Uterus (tissue), 4 donors: ENCODE data around the gene FES. TPM values are rescaled to one million over a fixed set of nuclear protein-coding genes. Genes with fewer than 3 reads are reported as not detected.

Experiments used
- DNase-seq, 2 donors: peaks; one replicate each; pipeline ENCODE4 v3.0.0-alpha.2; 2019 to 2020
- H3K27ac ChIP-seq, 2 donors: fragments of 200-600 bp; sonication (generic); 1 replicate in 1 of 2; 2 replicates in 1 of 2; pipeline ENCODE4 v1.5.1; 2016 to 2018
- H3K27me3 ChIP-seq, 2 donors: fragments of 200-600 bp; sonication (generic); one replicate each; pipeline ENCODE4 v1.5.1; 2018 to 2019; ENCODE audit warnings: control low read depth in 1 of 2
- H3K36me3 ChIP-seq, 2 donors: fragments of 200-600 bp; sonication (generic); one replicate each; pipeline ENCODE4 v1.5.1; 2019; ENCODE audit warnings: control low read depth in 1 of 2
- H3K4me1 ChIP-seq, 2 donors: fragments of 200-600 bp; sonication (generic); one replicate each; pipeline ENCODE4 v1.5.1; 2018 to 2019; ENCODE audit warnings: control low read depth in 1 of 2
- H3K4me3 ChIP-seq, 2 donors: fragments of 200-600 bp; sonication (generic); 1 replicate in 1 of 2; 2 replicates in 1 of 2; pipeline ENCODE4 v1.5.1; 2018 to 2019; ENCODE audit warnings: mild to moderate bottlenecking in 1 of 2
- H3K9me3 ChIP-seq, 2 donors: fragments of 200-600 bp; sonication (generic); one replicate each; pipeline ENCODE4 v1.5.1; 2019; ENCODE audit warnings: control low read depth in 1 of 2
- POLR2A ChIP-seq, 2 donors: fragments of 450-650 bp; IDR thresholded peaks; one replicate each; pipeline ENCODE4 v1.6.1; 2016; ENCODE audit warnings: antibody characterized with exemption in 2 of 2, mild to moderate bottlenecking in 1 of 2, moderate library complexity in 1 of 2
- intact Hi-C: fragments of 100-400 bp; cut with DNase I; formaldehyde crosslinking; loops from one replicate; pipeline ENCODE4 v1.15.1; 2023; ENCODE audit warnings: low total_unique reads
- total RNA-seq, 4 donors: library from RNA; depleted of rRNA in 3 of 4; stranded (reverse); fragments of >200 nt in 3 of 4; gene quantifications; one replicate each; pipeline versions ENCODE4 v1.1.0 to v1.2.4, GENCODE V29; 2014 to 2023
- TF ChIP-seq, protein P1 (sequence below), 4 experiments: fragments of 200-600 bp in 2 of 4; fragments of 450-650 bp in 2 of 4; sonication (generic) in 2 of 4; IDR thresholded peaks; one replicate each; pipeline ENCODE4 v1.5.1; 2016 to 2019; ENCODE audit warnings: antibody characterized with exemption in 4 of 4, mild to moderate bottlenecking in 2 of 4, moderate library complexity in 1 of 4
- donor health status: DM: yes; HTN: yes; CAD: no.

Gene FES
- total RNA-seq, 4 donors from 2014 or later = 4.4 to 968 (median 60.1) TPM

DNA sequence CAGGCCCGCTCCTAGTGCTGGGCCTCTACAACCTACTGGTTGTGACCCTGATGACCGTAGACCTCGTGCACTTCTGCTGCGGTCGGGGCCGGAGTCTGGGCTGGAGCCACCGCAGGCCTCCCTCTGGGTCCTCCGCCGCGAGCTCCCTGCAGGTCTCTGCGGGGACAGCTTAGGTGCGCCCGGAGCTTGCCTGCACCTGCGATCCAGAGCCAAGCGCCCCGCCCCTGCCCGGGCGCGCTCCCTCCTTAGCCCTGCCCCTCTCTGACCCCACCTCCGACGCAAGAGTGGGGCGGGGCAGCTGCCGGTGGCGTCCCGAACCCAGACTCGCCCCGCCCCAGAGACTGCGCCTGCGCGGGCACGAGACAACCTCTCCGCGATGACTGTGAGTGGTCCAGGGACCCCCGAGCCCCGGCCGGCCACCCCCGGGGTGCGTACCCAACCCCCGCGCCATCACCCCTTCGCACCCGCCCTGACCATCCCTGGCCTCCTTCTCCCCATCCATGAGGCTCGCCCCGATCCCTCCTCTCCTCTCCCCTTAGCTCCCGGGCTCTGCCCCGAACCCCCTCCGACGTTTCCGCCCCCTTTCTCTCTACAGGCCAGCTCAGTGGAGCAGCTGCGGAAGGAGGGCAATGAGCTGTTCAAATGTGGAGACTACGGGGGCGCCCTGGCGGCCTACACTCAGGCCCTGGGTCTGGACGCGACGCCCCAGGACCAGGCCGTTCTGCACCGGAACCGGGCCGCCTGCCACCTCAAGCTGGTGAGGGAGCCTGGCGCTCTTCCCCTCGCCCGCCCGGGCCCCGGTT, 50.8 kb downstream of the FES start, which contains the start of gene UNC45A:
Gene UNC45A, plus strand, starts transcription at position 337 of the 803 bp plus-strand sequence. Its CDS starts 40 bp downstream, at position 377.
- H3K9me3 ChIP-seq = no peaks in the 10 kb centered on the region
- no peaks in the 10 kb centered on the region for H3K27me3 ChIP-seq
- intact Hi-C loops = no loop called here
- peaks cover 0 to 17% of the 10 kb centered on the region in 2 donors for H3K4me1 ChIP-seq
- H3K4me3 ChIP-seq = peak within 1 kb of the TSS; percentile 60 to 73
- DNase-seq = peak; percentile 88 to 91
- H3K27ac ChIP-seq = peak within 1 kb of the TSS; percentile 79 to 85
- no peaks in the 10 kb centered on the region for H3K36me3 ChIP-seq
- TF ChIP-seq, protein P1, sequence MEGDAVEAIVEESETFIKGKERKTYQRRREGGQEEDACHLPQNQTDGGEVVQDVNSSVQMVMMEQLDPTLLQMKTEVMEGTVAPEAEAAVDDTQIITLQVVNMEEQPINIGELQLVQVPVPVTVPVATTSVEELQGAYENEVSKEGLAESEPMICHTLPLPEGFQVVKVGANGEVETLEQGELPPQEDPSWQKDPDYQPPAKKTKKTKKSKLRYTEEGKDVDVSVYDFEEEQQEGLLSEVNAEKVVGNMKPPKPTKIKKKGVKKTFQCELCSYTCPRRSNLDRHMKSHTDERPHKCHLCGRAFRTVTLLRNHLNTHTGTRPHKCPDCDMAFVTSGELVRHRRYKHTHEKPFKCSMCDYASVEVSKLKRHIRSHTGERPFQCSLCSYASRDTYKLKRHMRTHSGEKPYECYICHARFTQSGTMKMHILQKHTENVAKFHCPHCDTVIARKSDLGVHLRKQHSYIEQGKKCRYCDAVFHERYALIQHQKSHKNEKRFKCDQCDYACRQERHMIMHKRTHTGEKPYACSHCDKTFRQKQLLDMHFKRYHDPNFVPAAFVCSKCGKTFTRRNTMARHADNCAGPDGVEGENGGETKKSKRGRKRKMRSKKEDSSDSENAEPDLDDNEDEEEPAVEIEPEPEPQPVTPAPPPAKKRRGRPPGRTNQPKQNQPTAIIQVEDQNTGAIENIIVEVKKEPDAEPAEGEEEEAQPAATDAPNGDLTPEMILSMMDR (IDR thresholded peaks at IDR 0.05) = no peak
- TF ChIP-seq POLR2A (IDR thresholded peaks at IDR 0.05) = peak; percentile 51 to 59

DNA sequence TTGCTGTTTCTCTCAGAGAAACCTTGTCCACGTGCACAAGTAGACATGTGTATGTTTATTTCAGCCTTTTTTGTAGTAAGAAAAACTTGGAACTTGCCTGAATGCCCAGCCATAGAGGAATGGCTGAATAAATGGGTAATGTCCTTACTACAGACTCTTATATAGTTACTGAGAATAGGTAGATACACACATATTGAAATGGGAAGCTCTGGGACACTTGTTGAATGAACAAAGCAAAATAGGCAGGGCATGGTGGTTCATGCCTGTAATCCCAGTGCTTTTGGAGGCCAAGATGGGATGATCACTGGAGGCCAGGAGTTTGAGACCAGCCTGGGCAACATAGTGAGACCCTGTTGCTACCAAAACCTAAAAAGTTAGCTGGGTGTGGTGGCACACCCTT, 52.5 kb downstream of the FES start:
- intact Hi-C loops = no loop called here
- Histone ChIP-seq H3K4me3 (no peak overlapping the region), H3K27me3 (no peaks in the 10 kb centered on the region), H3K36me3 (no peaks in the 10 kb centered on the region), H3K27ac (no peak overlapping the region), H3K9me3 (no peaks in the 10 kb centered on the region), H3K4me1 (peaks cover 0 to 8% of the 10 kb centered on the region in 2 donors)
- TF ChIP-seq POLR2A (IDR thresholded peaks at IDR 0.05) = no peak
- TF ChIP-seq, protein P1 (IDR thresholded peaks at IDR 0.05) = no peak
- no peak for DNase-seq

DNA sequence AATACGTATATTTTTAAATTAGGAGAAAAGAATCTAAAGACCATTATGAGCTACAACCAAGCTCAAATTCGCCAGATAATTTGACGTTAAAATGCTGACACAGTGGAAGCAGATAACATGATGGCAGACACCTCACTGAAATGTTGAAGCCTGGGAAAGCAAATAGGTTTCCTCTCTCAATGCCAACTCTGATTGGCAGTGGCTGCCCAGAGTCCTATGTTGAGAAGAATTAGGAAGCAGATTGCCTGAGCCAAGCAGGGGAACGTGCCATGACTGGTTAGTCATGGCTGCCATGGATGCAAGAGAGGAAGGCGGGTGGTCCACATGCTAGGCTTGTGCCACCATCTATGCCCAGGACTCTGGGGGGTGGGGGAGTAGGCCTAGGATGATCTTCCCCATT, 54.0 kb downstream of the FES start:
- no peak for TF ChIP-seq POLR2A (IDR thresholded peaks at IDR 0.05)
- TF ChIP-seq, protein P1 (IDR thresholded peaks at IDR 0.05) = no peak
- Histone ChIP-seq H3K36me3 (no peaks in the 10 kb centered on the region), H3K4me1 (peaks cover 0 to 5% of the 10 kb centered on the region in 2 donors)

DNA sequence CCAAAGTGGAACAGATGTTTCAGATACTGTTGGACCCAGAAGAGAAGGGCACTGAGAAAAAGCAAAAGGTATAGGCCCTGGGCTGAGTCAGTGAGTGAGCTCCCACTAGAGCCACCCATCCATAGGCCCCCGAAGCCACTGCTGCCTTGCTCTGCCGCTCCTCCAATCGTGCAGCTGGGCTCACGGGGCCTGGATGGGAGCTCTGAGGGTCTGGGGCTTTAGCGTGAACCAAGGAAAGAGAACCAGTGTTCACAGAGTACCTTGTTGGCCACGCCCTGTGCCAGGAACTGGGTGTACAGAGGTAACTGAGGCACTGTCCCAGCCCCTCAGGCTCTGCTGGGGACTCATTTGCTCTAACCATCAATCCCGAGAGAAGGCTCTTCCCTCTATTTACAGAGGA, 55.5 kb downstream of the FES start:
- DNase-seq = no peak
- H3K4me1 ChIP-seq = peaks cover 0 to 5% of the 10 kb centered on the region in 2 donors
- H3K27ac ChIP-seq = no peak overlapping the region
- no peaks in the 10 kb centered on the region for H3K27me3 ChIP-seq
- no peak overlapping the region for H3K4me3 ChIP-seq
- H3K9me3 ChIP-seq = no peaks in the 10 kb centered on the region
- TF ChIP-seq, protein P1 (IDR thresholded peaks at IDR 0.05) = no peak
- TF ChIP-seq POLR2A (IDR thresholded peaks at IDR 0.05) = no peak
- intact Hi-C loops = no loop called here
- H3K36me3 ChIP-seq = no peaks in the 10 kb centered on the region

More for the DNA sequence above, 54.0 kb downstream of the FES start:
- H3K27me3 ChIP-seq = no peaks in the 10 kb centered on the region
- no peak overlapping the region for H3K4me3 ChIP-seq
- no peak for DNase-seq
- H3K9me3 ChIP-seq = no peaks in the 10 kb centered on the region
- intact Hi-C loops = no loop called here
- H3K27ac ChIP-seq = no peak overlapping the region

DNA sequence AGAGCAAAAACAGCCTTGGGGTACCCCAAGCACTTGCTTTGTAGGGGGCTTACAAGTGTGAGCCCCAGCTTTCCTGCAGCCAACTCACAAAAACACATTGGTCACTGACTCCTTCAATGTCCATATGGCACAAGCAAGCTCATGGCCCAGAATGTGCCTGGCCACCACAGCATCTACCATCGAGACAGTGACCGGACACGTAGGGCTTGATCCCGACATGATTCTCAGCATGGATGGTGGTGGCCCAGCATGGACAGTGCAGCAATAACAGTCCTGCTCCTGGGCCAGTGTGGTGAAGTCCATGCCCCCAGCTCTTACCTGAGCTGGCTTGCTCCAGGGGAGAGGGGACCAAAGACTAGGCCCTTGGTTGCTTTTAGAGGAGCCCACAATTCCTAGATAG, 56.7 kb downstream of the FES start:
- Histone ChIP-seq H3K36me3 (no peaks in the 10 kb centered on the region), H3K9me3 (no peaks in the 10 kb centered on the region), H3K4me3 (no peak overlapping the region), H3K27ac (no peak overlapping the region), H3K27me3 (no peaks in the 10 kb centered on the region), H3K4me1 (peaks cover 0 to 5% of the 10 kb centered on the region in 2 donors)
- TF ChIP-seq POLR2A (IDR thresholded peaks at IDR 0.05) = no peak
- TF ChIP-seq, protein P1 (IDR thresholded peaks at IDR 0.05) = no peak
- no peak for DNase-seq
- intact Hi-C loops = no loop called here
